Neural progenitor cell (in vitro differentiated cells): Measurements from ENCODE around the gene PDE9A. TPM values are rescaled to one million over a fixed set of nuclear protein-coding genes. Genes with fewer than 3 reads are reported as not detected.

Experiments used
- DNase-seq: peaks from one replicate; pipeline ENCODE4 v3.0.0-alpha.2; 2016; ENCODE audit warnings: low spot score
- H2AFZ ChIP-seq: fragments of 200-600 bp; sonication (generic); replicated peaks from 2 replicates; pipeline ENCODE4 v1.6.1; 2016; ENCODE audit warnings: antibody characterized with exemption
- H3F3A ChIP-seq: fragments of 200-600 bp; sonication (generic); 2 replicates; pipeline ENCODE4 v1.6.1; 2016; ENCODE audit warnings: antibody characterized with exemption, low read depth
- H3K27ac ChIP-seq: fragments of 200-600 bp; sonication (generic); 2 replicates; pipeline ENCODE4 v1.5.1; 2016; ENCODE audit warnings: mild to moderate bottlenecking
- H3K27me3 ChIP-seq: fragments of 200-600 bp; sonication (generic); 2 replicates; pipeline ENCODE4 v1.6.1; 2016; ENCODE audit warnings: mild to moderate bottlenecking, moderate library complexity
- H3K36me3 ChIP-seq: fragments of 200-600 bp; sonication (generic); 2 replicates; pipeline ENCODE4 v1.5.1; 2016
- H3K4me1 ChIP-seq: fragments of 200-600 bp; sonication (generic); 2 replicates; pipeline ENCODE4 v1.6.1; 2016; ENCODE audit warnings: mixed run types
- H3K4me2 ChIP-seq: fragments of 200-600 bp; sonication (generic); 2 replicates; pipeline ENCODE4 v1.6.1; 2016
- H3K4me3 ChIP-seq: fragments of 200-600 bp; sonication (generic); 2 replicates; pipeline ENCODE4 v1.5.1; 2016
- H3K79me2 ChIP-seq: fragments of 200-600 bp; sonication (generic); 2 replicates; pipeline ENCODE4 v1.6.1; 2016; ENCODE audit warnings: low read depth
- H3K9ac ChIP-seq: fragments of 200-600 bp; sonication (generic); 2 replicates; pipeline ENCODE4 v1.6.1; 2016
- H3K9me3 ChIP-seq: fragments of 200-600 bp; sonication (generic); 2 replicates; pipeline ENCODE4 v1.5.1; 2016; ENCODE audit warnings: low read depth
- H4K20me1 ChIP-seq: fragments of 200-600 bp; sonication (generic); 2 replicates; pipeline ENCODE4 v1.6.1; 2016; ENCODE audit warnings: low read depth
- H3K27ac Mint-ChIP-seq: 3 replicates; pipeline ENCODE4 v1.8.0; 2021; ENCODE audit warnings: mixed read lengths
- H3K27me3 Mint-ChIP-seq: 2 replicates; pipeline ENCODE4 v1.8.0; 2022; ENCODE audit warnings: low read depth, mild to moderate bottlenecking, inconsistent platforms, moderate library complexity, mixed read lengths; ENCODE audit not compliant: insufficient read depth
- H3K36me3 Mint-ChIP-seq: 3 replicates; pipeline ENCODE4 v1.8.0; 2021; ENCODE audit warnings: mixed read lengths
- H3K4me1 Mint-ChIP-seq: 3 replicates; pipeline ENCODE4 v1.8.0; 2021; ENCODE audit warnings: mixed read lengths
- H3K4me3 Mint-ChIP-seq: 3 replicates; pipeline ENCODE4 v1.8.0; 2021; ENCODE audit warnings: mild to moderate bottlenecking, moderate library complexity, mixed read lengths
- H3K9me3 Mint-ChIP-seq: 3 replicates; pipeline ENCODE4 v1.8.0; 2020; ENCODE audit warnings: mixed read lengths
- EZH2 ChIP-seq: fragments of 200-600 bp; sonication (generic); IDR thresholded peaks from 2 replicates; pipeline ENCODE4 v1.6.1; 2017; ENCODE audit warnings: antibody characterized with exemption, mild to moderate bottlenecking, moderate library complexity
- EZH2phosphoT487 ChIP-seq: fragments of 200-600 bp; sonication (generic); IDR thresholded peaks from 2 replicates; pipeline ENCODE4 v1.6.1; 2017; ENCODE audit warnings: antibody characterized with exemption
- total RNA-seq: library from RNA; depleted of rRNA; stranded (reverse); fragments of >200 nt; gene quantifications from 2 replicates; pipeline ENCODE4 v1.2.3, GENCODE V29; 2015; ENCODE audit warnings: low replicate concordance
- TF ChIP-seq, protein P1 (sequence below): fragments of 200-600 bp; sonication (generic); IDR thresholded peaks from 2 replicates; pipeline ENCODE4 v1.5.1; 2017; ENCODE audit warnings: antibody characterized with exemption, mild to moderate bottlenecking

Gene PDE9A
- total RNA-seq, 1 donor from 2014 or later: 41.0 TPM

DNA sequence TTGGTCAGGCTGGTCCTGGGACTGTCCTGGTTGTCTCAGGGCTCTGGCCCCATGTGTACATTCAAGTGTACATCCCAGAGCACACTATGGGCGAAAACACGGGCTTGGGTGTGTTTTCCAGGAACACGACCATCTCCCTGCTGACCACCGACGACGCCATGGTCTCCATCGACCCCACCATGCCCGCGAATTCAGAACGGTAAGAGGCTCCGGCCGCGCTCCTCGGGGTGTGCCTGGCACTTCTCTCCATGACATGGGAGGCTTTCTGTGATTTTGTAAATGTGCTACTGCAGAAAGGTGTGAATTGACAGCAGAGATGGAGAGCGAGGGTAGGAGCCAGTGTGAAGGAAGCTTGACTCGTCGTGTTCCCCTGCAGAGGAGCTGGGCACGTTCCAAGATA is 34.4 kb downstream of the PDE9A start:
- no peaks in the 10 kb centered on the region for H3K27me3 ChIP-seq
- no peaks in the 10 kb centered on the region for H3K36me3 ChIP-seq
- H3K9me3 Mint-ChIP-seq: peaks cover 7% of the 10 kb centered on the region
- peaks cover under 1% of the 10 kb centered on the region for H3K4me1 Mint-ChIP-seq
- no peaks in the 10 kb centered on the region for H3K79me2 ChIP-seq
- H3K9ac ChIP-seq: no peak overlapping the region
- TF ChIP-seq EZH2 (no peak), EZH2phosphoT487 (no peak)
- TF ChIP-seq, protein P1, sequence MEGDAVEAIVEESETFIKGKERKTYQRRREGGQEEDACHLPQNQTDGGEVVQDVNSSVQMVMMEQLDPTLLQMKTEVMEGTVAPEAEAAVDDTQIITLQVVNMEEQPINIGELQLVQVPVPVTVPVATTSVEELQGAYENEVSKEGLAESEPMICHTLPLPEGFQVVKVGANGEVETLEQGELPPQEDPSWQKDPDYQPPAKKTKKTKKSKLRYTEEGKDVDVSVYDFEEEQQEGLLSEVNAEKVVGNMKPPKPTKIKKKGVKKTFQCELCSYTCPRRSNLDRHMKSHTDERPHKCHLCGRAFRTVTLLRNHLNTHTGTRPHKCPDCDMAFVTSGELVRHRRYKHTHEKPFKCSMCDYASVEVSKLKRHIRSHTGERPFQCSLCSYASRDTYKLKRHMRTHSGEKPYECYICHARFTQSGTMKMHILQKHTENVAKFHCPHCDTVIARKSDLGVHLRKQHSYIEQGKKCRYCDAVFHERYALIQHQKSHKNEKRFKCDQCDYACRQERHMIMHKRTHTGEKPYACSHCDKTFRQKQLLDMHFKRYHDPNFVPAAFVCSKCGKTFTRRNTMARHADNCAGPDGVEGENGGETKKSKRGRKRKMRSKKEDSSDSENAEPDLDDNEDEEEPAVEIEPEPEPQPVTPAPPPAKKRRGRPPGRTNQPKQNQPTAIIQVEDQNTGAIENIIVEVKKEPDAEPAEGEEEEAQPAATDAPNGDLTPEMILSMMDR: no peak
- no peak overlapping the region for H3K27ac Mint-ChIP-seq
- no peaks in the 10 kb centered on the region for H3F3A ChIP-seq
- no peaks in the 10 kb centered on the region for H3K27me3 Mint-ChIP-seq
- H3K4me3 Mint-ChIP-seq: no peak overlapping the region
- H3K27ac ChIP-seq: no peak overlapping the region
- no peak for DNase-seq
- no peak overlapping the region for H3K4me3 ChIP-seq
- H3K4me2 ChIP-seq: no peak overlapping the region
- peaks cover 9% of the 10 kb centered on the region for H3K36me3 Mint-ChIP-seq
- H3K9me3 ChIP-seq: no peaks in the 10 kb centered on the region
- H2AFZ ChIP-seq: no peak overlapping the region
- H3K4me1 ChIP-seq: no peaks in the 10 kb centered on the region
- peaks cover 8% of the 10 kb centered on the region for H4K20me1 ChIP-seq

DNA sequence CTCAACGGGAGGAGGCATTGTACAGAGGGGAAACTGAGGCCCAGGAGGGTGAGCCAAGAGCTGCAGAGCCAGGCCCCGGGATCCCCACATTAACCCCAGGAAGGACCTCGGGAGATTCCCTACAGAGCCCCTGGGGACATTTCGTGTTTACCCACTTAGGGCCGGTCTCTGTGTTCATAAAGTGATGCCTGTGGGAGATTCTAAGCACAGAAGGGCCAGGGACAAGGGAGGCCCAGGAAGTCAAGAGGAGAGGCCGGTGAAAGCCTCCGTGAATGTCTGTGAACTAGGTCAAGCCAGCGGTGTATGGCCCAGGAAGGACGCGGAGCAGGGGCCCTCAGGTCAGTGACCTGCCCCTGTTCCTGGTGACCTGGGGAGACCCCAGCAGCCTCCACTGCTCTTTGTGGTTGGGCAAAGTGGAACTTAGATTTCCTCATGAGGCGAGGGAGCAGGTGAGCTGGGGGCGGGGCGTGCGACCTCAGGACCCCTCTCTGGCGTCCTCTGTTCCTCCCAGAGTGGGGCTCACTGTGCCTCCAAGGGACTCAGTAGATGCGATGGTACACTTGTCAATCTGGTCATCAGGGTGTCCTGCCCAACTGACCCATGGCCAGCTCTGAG is 34.9 kb downstream of the PDE9A start:
- Histone ChIP-seq H3K9me3 (no peaks in the 10 kb centered on the region), H2AFZ (no peak overlapping the region), H3K4me1 (no peaks in the 10 kb centered on the region), H3K27me3 (no peaks in the 10 kb centered on the region), H3K4me2 (no peak overlapping the region), H3K36me3 (no peaks in the 10 kb centered on the region), H3K4me3 (no peak overlapping the region), H4K20me1 (peaks cover 5% of the 10 kb centered on the region), H3K9ac (no peak overlapping the region), H3K27ac (no peak overlapping the region), H3F3A (no peaks in the 10 kb centered on the region), H3K79me2 (no peaks in the 10 kb centered on the region)
- Mint-ChIP-seq H3K27me3 (no peaks in the 10 kb centered on the region), H3K4me1 (no peaks in the 10 kb centered on the region), H3K4me3 (no peak overlapping the region), H3K9me3 (peaks cover 7% of the 10 kb centered on the region), H3K36me3 (peaks cover 9% of the 10 kb centered on the region), H3K27ac (no peak overlapping the region)
- DNase-seq: no peak
- TF ChIP-seq, protein P1: no peak
- TF ChIP-seq EZH2 (no peak), EZH2phosphoT487 (no peak)

DNA sequence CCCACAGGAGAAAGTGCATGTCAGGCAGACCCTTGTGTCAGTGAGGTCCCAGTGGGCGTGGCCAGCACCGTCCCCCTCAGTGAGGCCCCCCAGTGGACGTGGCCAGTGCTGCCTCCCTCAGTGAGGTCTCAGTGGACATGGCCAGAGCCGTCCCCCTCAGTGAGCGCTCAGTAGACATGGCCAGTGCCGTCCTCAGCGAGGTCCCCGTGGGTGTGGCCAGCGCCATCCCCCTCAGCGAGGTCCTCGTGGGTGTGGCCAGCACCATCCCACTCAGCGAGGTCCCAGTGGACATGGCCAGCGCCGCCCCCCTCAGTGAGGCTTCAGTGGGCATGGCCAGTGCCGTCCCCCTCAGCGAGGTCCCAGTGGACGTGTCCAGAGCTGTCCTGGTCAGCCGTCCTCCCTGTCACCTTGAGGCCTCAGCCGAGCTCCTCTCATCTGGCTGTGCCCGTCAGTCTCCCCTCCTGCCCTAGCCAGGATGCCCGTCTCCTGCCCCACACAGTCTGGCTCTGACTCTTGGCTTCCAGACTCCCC is 35.5 kb downstream of the PDE9A start:
- Mint-ChIP-seq H3K27me3 (no peaks in the 10 kb centered on the region), H3K4me3 (no peak overlapping the region), H3K27ac (no peak overlapping the region), H3K36me3 (peaks cover 9% of the 10 kb centered on the region), H3K9me3 (peaks cover 7% of the 10 kb centered on the region), H3K4me1 (no peaks in the 10 kb centered on the region)
- Histone ChIP-seq H3K4me2 (no peak overlapping the region), H3K79me2 (no peaks in the 10 kb centered on the region), H3F3A (no peaks in the 10 kb centered on the region), H2AFZ (no peak overlapping the region), H3K9ac (no peak overlapping the region), H4K20me1 (no peaks in the 10 kb centered on the region), H3K9me3 (no peaks in the 10 kb centered on the region), H3K4me3 (no peak overlapping the region), H3K36me3 (no peaks in the 10 kb centered on the region), H3K27ac (no peak overlapping the region), H3K27me3 (no peaks in the 10 kb centered on the region), H3K4me1 (no peaks in the 10 kb centered on the region)
- DNase-seq: no peak
- TF ChIP-seq EZH2phosphoT487 (no peak), EZH2 (no peak)
- TF ChIP-seq, protein P1: no peak
